ENCODE measurements around the gene GAREM1. TPM values are rescaled to one million over a fixed set of nuclear protein-coding genes. Genes with fewer than 3 reads are reported as not detected.

GAREM1 gene
- polyA plus RNA-seq, 6 donors from 2014 or later, result 0.66 to 1.8 (median 0.77) TPM; not detected in 3

- Mint-ChIP-seq H3K36me3 (no peaks in the 10 kb centered on the region), H3K9me3 (peaks cover 0 to 7% (median 0%) of the 10 kb centered on the region in 7 donors), H3K4me3 (no peak overlapping the region), H3K4me1 (no peaks in the 10 kb centered on the region), H3K27me3 (peaks cover 0 to 5% (median 4%) of the 10 kb centered on the region in 3 donors), H3K27ac (no peak overlapping the region)
- ATAC-seq (ENCODE audit: low read depth in 2 of 2) (no peak), DNase-seq (no peak)
These were observed 131.6 kb downstream of the GAREM1 start for GRCh38 chr18:32339045-32339444.

DNA sequence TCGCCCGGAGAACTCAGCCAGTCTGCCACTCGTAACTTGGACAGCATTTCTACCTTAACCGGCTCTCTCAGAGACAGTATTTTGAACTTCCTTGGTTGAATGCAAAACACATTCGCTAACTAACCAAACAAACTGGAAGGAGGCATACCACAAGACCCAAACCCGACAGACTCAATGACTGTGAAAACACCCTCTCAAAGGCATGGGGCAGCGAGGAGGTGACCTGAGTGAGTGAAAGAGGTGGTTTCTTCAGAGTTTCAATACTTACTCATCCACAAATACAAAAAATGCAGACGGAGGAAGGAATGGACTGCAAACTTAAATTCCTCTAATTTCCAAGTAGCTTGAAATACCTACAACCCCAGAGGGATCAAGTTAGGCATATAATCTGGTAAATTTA lies 132.9 kb downstream of the GAREM1 start:
- no peak for ATAC-seq (ENCODE audit: low read depth in 2 of 2)
- H3K4me1 Mint-ChIP-seq, result no peaks in the 10 kb centered on the region
- H3K27me3 Mint-ChIP-seq, result no peaks in the 10 kb centered on the region
- no peak overlapping the region for H3K4me3 Mint-ChIP-seq
- H3K27ac Mint-ChIP-seq, result no peak overlapping the region
- DNase-seq, result no peak
- H3K9me3 Mint-ChIP-seq, result peaks cover 0 to 7% (median 0%) of the 10 kb centered on the region in 7 donors
- H3K36me3 Mint-ChIP-seq, result no peaks in the 10 kb centered on the region

DNA sequence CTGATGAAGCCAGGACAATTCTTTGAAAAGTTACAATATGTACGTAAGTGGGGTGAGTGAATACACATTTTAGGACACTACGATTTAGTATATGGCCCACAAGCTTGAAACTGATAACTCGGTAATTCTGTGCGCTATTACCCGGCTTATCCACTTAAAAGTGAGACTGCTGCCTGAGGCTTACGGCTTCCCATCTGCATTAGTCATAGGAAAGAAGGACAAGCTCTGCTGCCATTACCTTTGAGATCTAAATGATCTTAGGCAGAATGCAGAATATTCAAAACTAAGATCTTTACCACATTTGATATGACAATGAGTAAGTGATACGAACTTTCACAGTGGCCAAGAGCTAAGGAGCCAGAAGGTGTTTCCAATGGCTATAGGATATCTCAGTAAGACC lies 133.3 kb downstream of the GAREM1 start:
- Mint-ChIP-seq H3K27me3 (no peaks in the 10 kb centered on the region), H3K9me3 (peaks cover 0 to 7% (median 0%) of the 10 kb centered on the region in 7 donors), H3K36me3 (no peaks in the 10 kb centered on the region), H3K4me3 (no peak overlapping the region), H3K27ac (no peak overlapping the region), H3K4me1 (no peaks in the 10 kb centered on the region)
- ATAC-seq (ENCODE audit: low read depth in 2 of 2) (no peak), DNase-seq (no peak)

GRCh38 chr18:32335228-32335627 lies 135.5 kb downstream of the GAREM1 start:
- no peak for ATAC-seq (ENCODE audit: low read depth in 2 of 2)
- H3K36me3 Mint-ChIP-seq, result no peaks in the 10 kb centered on the region
- peaks cover 0 to 2% (median 0%) of the 10 kb centered on the region in 7 donors for H3K9me3 Mint-ChIP-seq
- no peaks in the 10 kb centered on the region for H3K4me1 Mint-ChIP-seq
- no peak for DNase-seq
- no peaks in the 10 kb centered on the region for H3K27me3 Mint-ChIP-seq
- no peak overlapping the region for H3K4me3 Mint-ChIP-seq
- no peak overlapping the region for H3K27ac Mint-ChIP-seq

GRCh38 chr18:32333781-32334180 lies 136.9 kb downstream of the GAREM1 start:
- Mint-ChIP-seq H3K4me3 (no peak overlapping the region), H3K27ac (no peak overlapping the region), H3K4me1 (no peaks in the 10 kb centered on the region), H3K9me3 (peaks cover 0 to 3% (median 0%) of the 10 kb centered on the region in 7 donors), H3K36me3 (no peaks in the 10 kb centered on the region), H3K27me3 (no peaks in the 10 kb centered on the region)
- DNase-seq, result no peak
- ATAC-seq (ENCODE audit: low read depth in 2 of 2), result no peak

- H3K27me3 Mint-ChIP-seq, result no peaks in the 10 kb centered on the region
- H3K27ac Mint-ChIP-seq, result no peak overlapping the region
- ATAC-seq (ENCODE audit: low read depth in 2 of 2) (no peak), DNase-seq (no peak)
- no peaks in the 10 kb centered on the region for H3K4me1 Mint-ChIP-seq
- peaks cover 0 to 3% (median 0%) of the 10 kb centered on the region in 7 donors for H3K9me3 Mint-ChIP-seq
- no peak overlapping the region for H3K4me3 Mint-ChIP-seq
- no peaks in the 10 kb centered on the region for H3K36me3 Mint-ChIP-seq
These were observed 138.0 kb downstream of the GAREM1 start for GRCh38 chr18:32332708-32333107.

DNA sequence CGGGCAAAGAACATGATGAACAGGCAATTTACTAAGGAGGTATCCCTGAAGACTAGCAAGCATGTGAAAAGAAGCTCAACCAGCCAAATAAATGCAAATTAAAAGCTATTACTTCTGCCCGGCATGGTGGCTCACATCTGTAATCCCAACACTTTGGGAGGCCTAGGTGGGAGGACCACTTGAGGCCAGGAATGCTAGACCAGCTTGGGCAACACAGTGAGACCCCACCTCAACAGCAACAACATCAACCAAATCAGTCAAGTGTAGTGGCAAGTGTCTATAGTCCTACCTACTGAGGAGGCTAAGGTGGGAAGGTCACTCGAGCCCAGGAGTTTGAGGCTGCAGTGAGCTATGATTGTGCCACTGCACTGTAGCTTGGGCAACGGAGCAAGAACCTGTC lies 141.7 kb downstream of the GAREM1 start:
- Mint-ChIP-seq H3K27me3 (peaks cover 7 to 17% (median 14%) of the 10 kb centered on the region in 3 donors), H3K27ac (no peak overlapping the region), H3K4me3 (no peak overlapping the region), H3K9me3 (peaks cover 0 to 3% (median 0%) of the 10 kb centered on the region in 7 donors), H3K36me3 (no peaks in the 10 kb centered on the region), H3K4me1 (no peaks in the 10 kb centered on the region)
- DNase-seq (no peak), ATAC-seq (ENCODE audit: low read depth in 2 of 2) (no peak)

- ATAC-seq (ENCODE audit: low read depth in 2 of 2) (no peak), DNase-seq (no peak)
- Mint-ChIP-seq H3K27me3 (peaks cover 7 to 21% (median 17%) of the 10 kb centered on the region in 3 donors), H3K4me3 (no peak overlapping the region), H3K36me3 (no peaks in the 10 kb centered on the region), H3K9me3 (peaks cover 0 to 3% (median 0%) of the 10 kb centered on the region in 7 donors), H3K4me1 (no peaks in the 10 kb centered on the region), H3K27ac (no peak overlapping the region)
These were observed 142.3 kb downstream of the GAREM1 start for GRCh38 chr18:32328379-32328778.

- no peak for DNase-seq
- no peaks in the 10 kb centered on the region for H3K36me3 Mint-ChIP-seq
- H3K4me1 Mint-ChIP-seq, result no peaks in the 10 kb centered on the region
- no peak for ATAC-seq (ENCODE audit: low read depth in 2 of 2)
- H3K27me3 Mint-ChIP-seq, result peaks cover 7 to 21% (median 17%) of the 10 kb centered on the region in 3 donors
- H3K9me3 Mint-ChIP-seq, result peaks cover 0 to 3% (median 0%) of the 10 kb centered on the region in 7 donors
- peak overlapping the region in 1 of 6 donors; percentile 26 for H3K27ac Mint-ChIP-seq
- H3K4me3 Mint-ChIP-seq, result no peak overlapping the region
These were observed 144.0 kb downstream of the GAREM1 start for GRCh38 chr18:32326450-32327308.

DNA sequence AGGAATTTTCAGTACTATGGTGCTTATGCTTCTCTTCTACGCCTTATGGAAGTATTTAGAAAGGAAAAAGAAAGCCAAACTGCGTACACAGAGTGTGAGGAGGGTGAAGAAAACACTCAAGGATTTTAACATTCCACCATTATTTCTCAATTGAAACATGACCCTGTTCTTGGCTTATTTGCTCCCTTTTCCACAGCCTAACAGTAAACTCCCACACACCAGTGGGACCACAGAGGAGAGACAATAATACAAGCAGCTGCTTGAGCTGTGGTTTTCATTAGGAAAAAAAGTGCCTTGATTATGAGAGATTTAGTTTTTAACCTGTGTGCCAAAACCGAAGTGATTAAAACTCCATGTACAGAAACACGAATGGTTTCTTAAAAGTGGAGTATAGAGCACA lies 146.5 kb downstream of the GAREM1 start:
- ATAC-seq (ENCODE audit: low read depth in 2 of 2) (no peak), DNase-seq (no peak)
- no peaks in the 10 kb centered on the region for H3K36me3 Mint-ChIP-seq
- peaks cover 7 to 21% (median 17%) of the 10 kb centered on the region in 3 donors for H3K27me3 Mint-ChIP-seq
- H3K9me3 Mint-ChIP-seq, result no peaks in the 10 kb centered on the region
- H3K27ac Mint-ChIP-seq, result no peak overlapping the region
- H3K4me1 Mint-ChIP-seq, result no peaks in the 10 kb centered on the region
- no peak overlapping the region for H3K4me3 Mint-ChIP-seq

GRCh38 chr18:32321826-32322225 lies 148.9 kb downstream of the GAREM1 start:
- Mint-ChIP-seq H3K36me3 (no peaks in the 10 kb centered on the region), H3K27me3 (peaks cover 7 to 20% (median 12%) of the 10 kb centered on the region in 3 donors), H3K27ac (no peak overlapping the region), H3K4me3 (no peak overlapping the region), H3K4me1 (no peaks in the 10 kb centered on the region), H3K9me3 (no peaks in the 10 kb centered on the region)
- DNase-seq, result no peak
- ATAC-seq (ENCODE audit: low read depth in 2 of 2), result no peak

DNA sequence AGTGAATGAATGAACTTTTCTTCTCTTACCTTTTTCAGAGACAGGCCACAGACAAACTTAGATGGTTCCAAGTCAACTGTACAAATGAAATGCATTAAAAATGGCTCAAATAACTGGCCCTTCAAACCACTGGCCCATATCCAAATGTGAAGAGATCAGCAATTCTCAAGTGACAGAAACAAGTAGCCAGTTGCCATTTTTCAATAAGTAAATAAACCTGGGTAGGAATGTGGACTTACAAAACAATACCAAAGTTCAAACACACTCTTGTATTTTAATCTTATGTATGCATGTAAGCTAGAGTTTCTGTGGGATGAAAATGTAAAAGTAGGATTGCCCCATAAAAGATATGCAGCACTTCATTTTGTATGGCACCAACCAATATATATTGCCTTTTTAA lies 151.6 kb downstream of the GAREM1 start:
- Mint-ChIP-seq H3K9me3 (no peaks in the 10 kb centered on the region), H3K36me3 (no peaks in the 10 kb centered on the region), H3K4me3 (no peak overlapping the region), H3K27ac (no peak overlapping the region), H3K27me3 (peaks cover 0 to 5% (median 4%) of the 10 kb centered on the region in 3 donors), H3K4me1 (no peaks in the 10 kb centered on the region)
- ATAC-seq (ENCODE audit: low read depth in 2 of 2) (no peak), DNase-seq (no peak)

- no peaks in the 10 kb centered on the region for H3K4me1 Mint-ChIP-seq
- no peak overlapping the region for H3K27ac Mint-ChIP-seq
- H3K27me3 Mint-ChIP-seq, result peaks cover 0 to under 1% (median 0%) of the 10 kb centered on the region in 3 donors
- H3K36me3 Mint-ChIP-seq, result no peaks in the 10 kb centered on the region
- H3K4me3 Mint-ChIP-seq, result no peak overlapping the region
- DNase-seq, result no peak
- no peaks in the 10 kb centered on the region for H3K9me3 Mint-ChIP-seq
- no peak for ATAC-seq (ENCODE audit: low read depth in 2 of 2)
These were observed 152.1 kb downstream of the GAREM1 start for GRCh38 chr18:32318581-32318980.

DNA sequence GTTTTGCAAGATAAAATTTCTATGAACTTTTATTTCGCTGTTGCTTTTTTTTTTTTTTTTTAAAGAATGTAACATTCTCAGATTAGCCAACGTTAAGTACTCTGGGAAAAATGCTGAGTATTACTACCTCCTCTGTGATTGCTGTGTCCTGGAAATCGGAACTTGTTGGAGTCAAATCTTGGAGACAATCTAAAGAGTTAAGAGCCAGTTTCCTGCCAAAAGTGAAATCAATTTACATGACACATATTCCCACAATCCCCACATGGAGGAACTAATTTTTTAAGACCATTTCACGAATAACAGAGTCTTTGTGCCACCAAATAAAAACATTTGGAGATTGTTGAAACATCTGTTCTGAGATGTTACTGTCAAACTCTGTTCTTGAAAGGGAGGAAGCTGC lies 153.0 kb downstream of the GAREM1 start:
- H3K27ac Mint-ChIP-seq, result no peak overlapping the region
- no peaks in the 10 kb centered on the region for H3K36me3 Mint-ChIP-seq
- ATAC-seq (ENCODE audit: low read depth in 2 of 2) (no peak), DNase-seq (no peak)
- no peak overlapping the region for H3K4me3 Mint-ChIP-seq
- H3K27me3 Mint-ChIP-seq, result no peaks in the 10 kb centered on the region
- no peaks in the 10 kb centered on the region for H3K9me3 Mint-ChIP-seq
- no peaks in the 10 kb centered on the region for H3K4me1 Mint-ChIP-seq
